Stimulated activated CD4-positive, alpha-beta T cell treated with anti-CD3 and anti-CD28 coated beads, Interleukin-1b, Interleukin-23, amount 100 ng/mL, for 1 hour (primary cell): ENCODE results near the gene RGL1.

Experiments used
- DNase-seq, 2 donors: peaks; one replicate each; pipeline ENCODE4 v3.0.0-alpha.2; 2020; ENCODE audit warnings: low read depth in 2 of 2

RGL1 gene

GRCh38 chr1:183869664-183870063, 64.7 kb downstream of the RGL1 start:
- no peak for DNase-seq

GRCh38 chr1:183870351-183871077, 65.6 kb downstream of the RGL1 start:
- DNase-seq = no peak

- no peak for DNase-seq
Measured at GRCh38 chr1:183871142-183871541, 66.2 kb downstream of the RGL1 start.

- no peak for DNase-seq
Measured at GRCh38 chr1:183871601-183872000, 66.7 kb downstream of the RGL1 start.

GRCh38 chr1:183872403-183872802, 67.5 kb downstream of the RGL1 start:
- no peak for DNase-seq

GRCh38 chr1:183873642-183874041, 68.7 kb downstream of the RGL1 start:
- DNase-seq = no peak

GRCh38 chr1:183876309-183876708, 71.4 kb downstream of the RGL1 start:
- no peak for DNase-seq

GRCh38 chr1:183877053-183877720, 72.3 kb downstream of the RGL1 start:
- DNase-seq = no peak

GRCh38 chr1:183879494-183879893, 74.6 kb downstream of the RGL1 start:
- DNase-seq = no peak

- no peak for DNase-seq
Measured at GRCh38 chr1:183879966-183880365, 75.0 kb downstream of the RGL1 start.

GRCh38 chr1:183880531-183881243, 75.8 kb downstream of the RGL1 start:
- DNase-seq = no peak

GRCh38 chr1:183881387-183882131, 76.6 kb downstream of the RGL1 start:
- no peak for DNase-seq

- DNase-seq = no peak
Measured at GRCh38 chr1:183882335-183883167, 77.6 kb downstream of the RGL1 start.

GRCh38 chr1:183883623-183884022, 78.7 kb downstream of the RGL1 start:
- DNase-seq = no peak

- no peak for DNase-seq
Measured at GRCh38 chr1:183884526-183884925, 79.6 kb downstream of the RGL1 start.

- DNase-seq = no peak
Measured at GRCh38 chr1:183885142-183885735, 80.3 kb downstream of the RGL1 start.

GRCh38 chr1:183886083-183886828, 81.3 kb downstream of the RGL1 start:
- DNase-seq = no peak

- DNase-seq = no peak
Measured at GRCh38 chr1:183886853-183887252, 81.9 kb downstream of the RGL1 start.

GRCh38 chr1:183887826-183888819, 83.2 kb downstream of the RGL1 start:
- DNase-seq = no peak
